H1 (cell line): Measurements from ENCODE around the gene CDK5RAP3. TPM values are rescaled to one million over a fixed set of nuclear protein-coding genes. Genes with fewer than 3 reads are reported as not detected.

Source experiments
- CTCF ChIA-PET: fragments of 300-600 bp; sonication (Branson Sonifier 250); formaldehyde crosslinking; loops from one replicate; lab custom pipeline; 2021; ENCODE audit not compliant: partially characterized antibody; lab: Charles Lee
- POLR2A ChIA-PET: fragments of 300-600 bp; sonication (Branson Sonifier 250); formaldehyde crosslinking; loops from one replicate; lab custom pipeline; 2021; ENCODE audit warnings: inconsistent platforms; ENCODE audit not compliant: partially characterized antibody; lab: Charles Lee
- DNase-seq, 2 experiments: peaks; one replicate each; pipeline versions ENCODE4 v3.0.0 to v3.0.0-alpha.2; 2010 to 2022; ENCODE audit warnings: low spot score in 2 of 2, low read depth in 1 of 2, mixed read lengths in 1 of 2
- FAIRE-seq: peaks from 2 replicates; lab custom pipeline; 2011; peaks lifted over from hg19 to GRCh38; lab: Jason Lieb, UNC
- H2AFZ ChIP-seq: 2 replicates; pipeline ENCODE4 v1.8.1; 2012; ENCODE audit warnings: low read length, inconsistent platforms
- H2AK5ac ChIP-seq: 2 replicates; pipeline ENCODE4 v1.6.1; 2013; ENCODE audit warnings: low read depth, low read length
- H2BK120ac ChIP-seq: replicated peaks from 2 replicates; pipeline ENCODE3; 2013; ENCODE audit warnings: low read depth, low read length, inconsistent platforms
- H2BK12ac ChIP-seq: 2 replicates; pipeline ENCODE4 v1.6.1; 2013; ENCODE audit warnings: low read depth, low read length
- H2BK15ac ChIP-seq: 2 replicates; pipeline ENCODE4 v1.6.1; 2013; ENCODE audit warnings: low read length
- H2BK20ac ChIP-seq: 2 replicates; pipeline ENCODE4 v1.6.1; 2013; ENCODE audit warnings: low read length
- H2BK5ac ChIP-seq: 2 replicates; pipeline ENCODE4 v1.6.1; 2013; ENCODE audit warnings: low read depth, low read length
- H3K14ac ChIP-seq: 2 replicates; pipeline ENCODE4 v1.6.1; 2013; ENCODE audit warnings: inconsistent platforms; ENCODE audit not compliant: insufficient read length
- H3K18ac ChIP-seq: 2 replicates; pipeline ENCODE4 v1.6.1; 2013; ENCODE audit warnings: low read length; ENCODE audit errors: extremely low read depth
- H3K23ac ChIP-seq: 2 replicates; pipeline ENCODE4 v1.6.1; 2013; ENCODE audit warnings: inconsistent platforms; ENCODE audit not compliant: insufficient read length
- H3K23me2 ChIP-seq: 2 replicates; pipeline ENCODE4 v1.6.1; 2013; ENCODE audit warnings: low read depth, low read length
- H3K27ac ChIP-seq: 2 replicates; pipeline ENCODE4 v1.6.1; 2011; ENCODE audit warnings: low read depth, low read length, inconsistent platforms
- H3K27me3 ChIP-seq, 4 experiments: replicated peaks in 1 of 4; 1 replicate in 1 of 4; 2 replicates in 3 of 4; pipeline versions ENCODE4 v1.6.1 to v1.8.1; 2011 to 2013; ENCODE audit warnings: low read length in 3 of 4, mild to moderate bottlenecking in 3 of 4, inconsistent platforms in 2 of 4, mixed read lengths in 2 of 4, moderate library complexity in 1 of 4; ENCODE audit not compliant: control insufficient read depth in 3 of 4, insufficient read depth in 3 of 4; ENCODE audit errors: extremely low read depth in 1 of 4
- H3K36me3 ChIP-seq, 4 experiments: 2 replicates each; pipeline versions ENCODE4 v1.6.1 to v1.8.1; 2011 to 2013; ENCODE audit warnings: mild to moderate bottlenecking in 4 of 4, low read length in 3 of 4, moderate library complexity in 2 of 4, control low read depth in 1 of 4, inconsistent platforms in 1 of 4; ENCODE audit not compliant: insufficient read depth in 4 of 4, control insufficient read depth in 2 of 4
- H3K4ac ChIP-seq: replicated peaks from 2 replicates; pipeline ENCODE3; 2013; ENCODE audit warnings: low read length, low read depth, mixed read lengths, inconsistent platforms; ENCODE audit not compliant: insufficient read length
- H3K4me1 ChIP-seq, 4 experiments: replicated peaks in 1 of 4; 1 replicate in 1 of 4; 2 replicates in 3 of 4; pipeline versions ENCODE4 v1.6.1 to v1.8.1; 2011 to 2013; ENCODE audit warnings: low read length in 3 of 4, inconsistent platforms in 2 of 4, mixed read lengths in 1 of 4; ENCODE audit not compliant: insufficient read depth in 4 of 4, control insufficient read depth in 3 of 4
- H3K4me2 ChIP-seq, 2 experiments: 2 replicates each; pipeline versions ENCODE4 v1.6.1 to v1.8.1; 2011 to 2013; ENCODE audit warnings: low read depth in 2 of 2, low read length in 2 of 2, control low read depth in 1 of 2, inconsistent platforms in 1 of 2, mild to moderate bottlenecking in 1 of 2; ENCODE audit not compliant: insufficient read depth in 1 of 2
- H3K4me3 ChIP-seq, 4 experiments: fragments of 200-600, 300-600 bp in 1 of 4; sonication (generic), shearing (Covaris generic), sonication (Bioruptor Twin) in 1 of 4; 2 replicates each; pipeline versions ENCODE4 v1.5.1 to v1.8.1; 2011 to 2016; ENCODE audit warnings: low read length in 4 of 4, low read depth in 3 of 4, control low read depth in 2 of 4, inconsistent platforms in 2 of 4, mild to moderate bottlenecking in 2 of 4, mixed read lengths in 1 of 4, moderate library complexity in 1 of 4; ENCODE audit not compliant: insufficient read depth in 2 of 4; ENCODE audit errors: extremely low read depth in 1 of 4
- H3K56ac ChIP-seq: replicated peaks from 2 replicates; pipeline ENCODE3; 2013; ENCODE audit warnings: low read depth, mild to moderate bottlenecking, mixed read lengths, low read length, inconsistent platforms; ENCODE audit not compliant: insufficient read length
- H3K79me1 ChIP-seq: 2 replicates; pipeline ENCODE4 v1.6.1; 2013; ENCODE audit warnings: low read depth, low read length, control low read depth
- H3K79me2 ChIP-seq, 2 experiments: 2 replicates each; pipeline versions ENCODE4 v1.6.1 to v1.8.1; 2012 to 2013; ENCODE audit warnings: low read length in 2 of 2, mild to moderate bottlenecking in 2 of 2, inconsistent platforms in 1 of 2; ENCODE audit not compliant: insufficient read depth in 2 of 2, control insufficient read depth in 1 of 2
- H3K9ac ChIP-seq, 4 experiments: replicated peaks in 1 of 4; 1 replicate in 1 of 4; 2 replicates in 3 of 4; pipeline versions ENCODE4 v1.6.1 to v1.8.1; 2011 to 2013; ENCODE audit warnings: low read depth in 3 of 4, low read length in 3 of 4, control low read depth in 2 of 4, mild to moderate bottlenecking in 2 of 4, moderate library complexity in 2 of 4, inconsistent platforms in 1 of 4; ENCODE audit errors: extremely low read depth in 1 of 4
- H3K9me3 ChIP-seq, 2 experiments: 2 replicates each; pipeline versions ENCODE4 v1.6.1 to v1.8.1; 2012 to 2013; ENCODE audit warnings: mild to moderate bottlenecking in 2 of 2, moderate library complexity in 2 of 2, control low read depth in 1 of 2, inconsistent platforms in 1 of 2, low read depth in 1 of 2, low read length in 1 of 2, mixed read lengths in 1 of 2; ENCODE audit not compliant: insufficient read depth in 2 of 2
- H4K20me1 ChIP-seq, 2 experiments: replicated peaks in 1 of 2; 2 replicates each; pipeline versions ENCODE3 to v1.8.1; 2011 to 2013; ENCODE audit warnings: inconsistent platforms in 2 of 2, low read length in 2 of 2, mild to moderate bottlenecking in 1 of 2; ENCODE audit not compliant: insufficient read depth in 2 of 2, control insufficient read depth in 1 of 2
- H4K5ac ChIP-seq: 2 replicates; pipeline ENCODE4 v1.6.1; 2013; ENCODE audit warnings: low read length, low read depth, mixed read lengths, inconsistent platforms; ENCODE audit not compliant: insufficient read length
- H4K8ac ChIP-seq: 2 replicates; pipeline ENCODE4 v1.8.0; 2013; ENCODE audit warnings: mild to moderate bottlenecking, moderate library complexity, low read length, inconsistent platforms; ENCODE audit not compliant: insufficient read depth; ENCODE audit errors: extremely low read depth
- H4K91ac ChIP-seq: replicated peaks from 2 replicates; pipeline ENCODE3; 2013; ENCODE audit warnings: low read length, mixed read lengths, inconsistent platforms; ENCODE audit not compliant: insufficient read length
- ATF2 ChIP-seq: IDR thresholded peaks from 2 replicates; pipeline ENCODE4 v1.6.1; 2012; ENCODE audit warnings: low read length, inconsistent platforms
- BCL11A ChIP-seq, 2 experiments: IDR thresholded peaks; one replicate each; pipeline ENCODE4 v1.6.1; 2011; ENCODE audit warnings: low read depth in 2 of 2, low read length in 2 of 2, mild to moderate bottlenecking in 2 of 2
- CBX5 ChIP-seq: fragments of 300-800, 300-1000 bp; sonication (generic); IDR thresholded peaks from 2 replicates; pipeline ENCODE4 v1.7.1; 2016; ENCODE audit warnings: antibody characterized with exemption, low read length, low read depth
- CBX8 ChIP-seq: fragments of 300-800, 300-1000 bp; sonication (generic); IDR thresholded peaks from 2 replicates; pipeline ENCODE4 v1.7.1; 2016; ENCODE audit warnings: low read depth, low read length, borderline replicate concordance
- KDM1A ChIP-seq: fragments of 200-600, 300-600 bp; sonication (generic); IDR thresholded peaks from 2 replicates; pipeline ENCODE4 v1.7.1; 2016; ENCODE audit warnings: mild to moderate bottlenecking, low read length, borderline replicate concordance
- PHF8 ChIP-seq: fragments of 200-600 bp; sonication (generic); conservative IDR thresholded peaks from 2 replicates; pipeline ENCODE4 v1.7.1; 2012; ENCODE audit warnings: low read depth, mild to moderate bottlenecking, inconsistent platforms, low read length, moderate library complexity
- POLR2AphosphoS5 ChIP-seq: IDR thresholded peaks from 2 replicates; pipeline ENCODE4 v1.6.1; 2011; ENCODE audit warnings: low read depth, low read length
- SIX5 ChIP-seq: IDR thresholded peaks from 2 replicates; pipeline ENCODE4 v1.6.1; 2011; ENCODE audit warnings: mild to moderate bottlenecking, low read depth, low read length
- SRF ChIP-seq: IDR thresholded peaks from 2 replicates; pipeline ENCODE4 v1.6.1; 2011; ENCODE audit warnings: mild to moderate bottlenecking, low read depth, low read length, moderate library complexity
- TAF7 ChIP-seq: optimal IDR thresholded peaks from 2 replicates; pipeline ENCODE3; 2011; ENCODE audit warnings: low read depth, mild to moderate bottlenecking, inconsistent platforms, low read length, moderate library complexity, borderline replicate concordance
- TEAD4 ChIP-seq: IDR thresholded peaks from 2 replicates; pipeline ENCODE4 v1.6.1; 2012; ENCODE audit warnings: low read depth, low read length, inconsistent platforms, mixed read lengths
- WGBS, 2 experiments: shearing (Covaris generic) in 1 of 2; methylation state at CpG; one replicate each; pipeline versions ENCODE4 v1.1.6 to v1.1.7; 2013 to 2015; ENCODE audit warnings: low lambda C conversion rate in 2 of 2, mixed read lengths in 2 of 2, inconsistent platforms in 1 of 2, low coverage in 1 of 2, missing lambda C conversion rate in 1 of 2; ENCODE audit not compliant: insufficient replicate concordance in 2 of 2, insufficient coverage in 1 of 2, insufficient read length in 1 of 2; ENCODE audit errors: extremely low coverage in 1 of 2, missing lambda C conversion rate in 1 of 2; 5-methylcytosine and 5-hydroxymethylcytosine counted together
- polyA plus RNA-seq, 7 experiments: library from polyadenylated mRNA; depleted of rRNA in 3 of 7; stranded (reverse) in 5 of 7; unstranded in 2 of 7; fragments of >200 nt in 5 of 7; fragments of 200-250 nt in 2 of 7; gene quantifications; 1 replicate in 5 of 7; 2 replicates in 1 of 7; 4 replicates in 1 of 7; pipeline versions ENCODE4 v1.2.1 to v1.2.3, GENCODE V29; 2011 to 2013; ENCODE audit warnings: missing spikeins in 2 of 7, mixed read lengths in 2 of 7
- total RNA-seq: library from RNA; stranded (reverse); fragmentation: NEBNext Ultra II Directional; extraction: Animal tissue kit (Norgen Biotek cat#: 25700); gene quantifications from 2 replicates; pipeline ENCODE4 v1.2.1, GENCODE V29; 2021

Gene CDK5RAP3
- total and polyA plus RNA-seq, 2 of the 8 experiments (the other 6 are each of a cell fraction or from before 2014, with no cell fraction given), result 88.2 to 93.2 TPM

- Histone ChIP-seq H3K36me3 (no peaks in the 10 kb centered on the region), H3K56ac (no peak overlapping the region), H3K79me1 (no peaks in the 10 kb centered on the region), H3K27me3 (no peaks in the 10 kb centered on the region), H3K18ac (peak overlapping the region; percentile 83), H2BK12ac (peak overlapping the region; percentile 85; the same call in 1 of the 2 replicates), H3K4me1 (peaks cover 14 to 32% (median 25%) of the 10 kb centered on the region in 4 experiments), H3K27ac (no peak overlapping the region), H3K79me2 (no peaks in the 10 kb centered on the region), H2BK120ac (peak overlapping the region; percentile 41), H3K14ac (no peak overlapping the region), H2BK15ac (peak overlapping the region; percentile 83), H2BK20ac (0 out of 2 replicates have a peak overlapping the region, but pooled peaks have one; percentile 66), H3K4ac (no peak overlapping the region), H4K5ac (peak overlapping the region; percentile 3), H4K20me1 (no peaks in the 10 kb centered on the region), H4K91ac (peak overlapping the region; percentile 12), H3K4me2 (peak overlapping the region; percentile 2 to 5; a peak in 2 of 4 replicates), H3K9ac (no peak overlapping the region), H2AK5ac (no peak overlapping the region), H3K9me3 (no peaks in the 10 kb centered on the region), H2BK5ac (peak overlapping the region; percentile 42; the same call in 1 of the 2 replicates), H3K4me3 (no peak overlapping the region), H3K23ac (no peak overlapping the region), H3K23me2 (no peaks in the 10 kb centered on the region), H2AFZ (no peak overlapping the region), H4K8ac (no peak overlapping the region; the same call in none of the 2 replicates)
- DNase-seq (no peak), FAIRE-seq (no peak)
- ChIA-PET CTCF (interaction anchor here (0.7 to 27.8 kb wide), 12 partner anchors 8 to 111 kb away, joined by 3 to 493 read pairs (median 4); partner anchors contain the start of genes PNPO and PRR15L), POLR2A (interaction anchor here (0.6 to 3.1 kb wide), 12 partner anchors 8 to 139 kb away, joined by 3 to 12 read pairs (median 5); no protein-coding TSS in a partner anchor)
- 51% methylated on average over 9 of the region's 13 CpGs; no CpG with 5 or more reads in 1 of the 2 experiments for WGBS, 2 experiments
- TF ChIP-seq POLR2AphosphoS5, result no peak
- TF ChIP-seq SIX5, result no peak
- no peak for TF ChIP-seq KDM1A
- no peak for TF ChIP-seq CBX5
- TF ChIP-seq PHF8, result no peak
- no peak for TF ChIP-seq ATF2
- TF ChIP-seq TEAD4, result no peak
- no peak for TF ChIP-seq TAF7
- no peak for TF ChIP-seq SRF
- TF ChIP-seq CBX8, result no peak
- TF ChIP-seq BCL11A (IDR thresholded peaks at IDR 0.05; ENCODE audit: low read depth in 2 of 2, low read length in 2 of 2), result no peak
Measured at GRCh38 chr17:47995241-47995935, 24.5 kb downstream of the CDK5RAP3 start.
